ENCODE measurements around the gene GPRC5A. TPM values are rescaled to one million over a fixed set of nuclear protein-coding genes. Genes with fewer than 3 reads are reported as not detected.

GPRC5A gene
- total and polyA plus RNA-seq, 10 of the 15 experiments (the other 5 are each of a cell fraction or from before 2014, with no cell fraction given): 0.10 to 2.8 (median 1.1) TPM

GRCh38 chr12:12930633-12931219 is 39.4 kb downstream of the GPRC5A start:
- Histone ChIP-seq H3K36me3 (ENCODE audit: control insufficient read depth in 2 of 2, insufficient read depth in 2 of 2, low read length in 1 of 2) (no peaks in the 10 kb centered on the region), H3K27me3 (replicated peaks in 1 of 2; ENCODE audit: control insufficient read depth in 2 of 2, insufficient read depth in 2 of 2, low read length in 1 of 2) (peaks cover 0 to 1% of the 10 kb centered on the region in 2 experiments; a peak in 2 of 4 replicates), H3K4me2 (ENCODE audit: control insufficient read depth, insufficient read depth) (no peak overlapping the region), H3K79me2 (ENCODE audit: control insufficient read depth, insufficient read depth, low read length) (no peaks in the 10 kb centered on the region), H3K9me3 (replicated peaks; ENCODE audit: control insufficient read depth, insufficient read depth, low read length) (no peaks in the 10 kb centered on the region), H2AFZ (ENCODE audit: control insufficient read depth, low read depth, low read length) (no peak overlapping the region), H3K4me3 (no peak overlapping the region), H3K4me1 (ENCODE audit: control insufficient read depth, insufficient read depth, low read length) (no peaks in the 10 kb centered on the region), H4K20me1 (ENCODE audit: control insufficient read depth, insufficient read depth) (no peaks in the 10 kb centered on the region), H3K27ac (ENCODE audit: control insufficient read depth, insufficient read depth) (no peak overlapping the region), H3K9ac (ENCODE audit: control insufficient read depth, insufficient read depth, low read length) (no peak overlapping the region)
- FAIRE-seq (no peak), DNase-seq (ENCODE audit: low read depth, low spot score) (no peak), ATAC-seq (no peak)
- in situ Hi-C loops (cut with MboI): no loop called here
- ChIA-PET POLR2A (no interaction called here), SMC1A (ENCODE audit: uncharacterized antibody, unreplicated experiment) (no interaction called here), CTCF (no interaction called here), RAD21 (ENCODE audit: unreplicated experiment) (interaction anchor here (0.6 kb wide), 1 partner anchor 36 kb away, joined by 5 read pairs; no protein-coding TSS in a partner anchor)
- TF ChIP-seq E2F8 (IDR thresholded peaks at IDR 0.05; ENCODE audit: low read depth, partially characterized antibody) (no peak), CEBPB (IDR thresholded peaks at IDR 0.05; ENCODE audit: borderline replicate concordance in 1 of 2, low read depth in 2 of 2, low read length in 2 of 2) (no peak), EZH2 (IDR thresholded peaks at IDR 0.05; ENCODE audit: borderline replicate concordance, control insufficient read depth, low read depth, low read length) (no peak), RBBP5 (conservative IDR thresholded peaks at IDR 0.05) (no peak)
- intact Hi-C loops (cut with micrococcal nuclease; ENCODE audit: unreplicated experiment): no loop called here
- 43% methylated on average over 2 of the region's 2 CpGs for WGBS (ENCODE audit: insufficient coverage, insufficient replicate concordance, low lambda C conversion rate, missing lambda C conversion rate)
- no TSS peak for BruUV-seq (replicated peaks)

Data from GM12878 (cell line).